Measurements from ENCODE around the gene MTFR1L.

GRCh38 chr1:25774206-25774803 lies 45.4 kb upstream of the MTFR1L start:
- TF ChIP-seq, protein P1, sequence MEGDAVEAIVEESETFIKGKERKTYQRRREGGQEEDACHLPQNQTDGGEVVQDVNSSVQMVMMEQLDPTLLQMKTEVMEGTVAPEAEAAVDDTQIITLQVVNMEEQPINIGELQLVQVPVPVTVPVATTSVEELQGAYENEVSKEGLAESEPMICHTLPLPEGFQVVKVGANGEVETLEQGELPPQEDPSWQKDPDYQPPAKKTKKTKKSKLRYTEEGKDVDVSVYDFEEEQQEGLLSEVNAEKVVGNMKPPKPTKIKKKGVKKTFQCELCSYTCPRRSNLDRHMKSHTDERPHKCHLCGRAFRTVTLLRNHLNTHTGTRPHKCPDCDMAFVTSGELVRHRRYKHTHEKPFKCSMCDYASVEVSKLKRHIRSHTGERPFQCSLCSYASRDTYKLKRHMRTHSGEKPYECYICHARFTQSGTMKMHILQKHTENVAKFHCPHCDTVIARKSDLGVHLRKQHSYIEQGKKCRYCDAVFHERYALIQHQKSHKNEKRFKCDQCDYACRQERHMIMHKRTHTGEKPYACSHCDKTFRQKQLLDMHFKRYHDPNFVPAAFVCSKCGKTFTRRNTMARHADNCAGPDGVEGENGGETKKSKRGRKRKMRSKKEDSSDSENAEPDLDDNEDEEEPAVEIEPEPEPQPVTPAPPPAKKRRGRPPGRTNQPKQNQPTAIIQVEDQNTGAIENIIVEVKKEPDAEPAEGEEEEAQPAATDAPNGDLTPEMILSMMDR (IDR thresholded peaks at IDR 0.05; ENCODE audit: low read depth, low read length), result no peak
- TF ChIP-seq POLR2A (IDR thresholded peaks at IDR 0.05; ENCODE audit: extremely low read depth, insufficient read length) (no peak), MYC (IDR thresholded peaks at IDR 0.05; ENCODE audit: low read depth, low read length) (no peak)
- TF ChIP-seq, protein P2, sequence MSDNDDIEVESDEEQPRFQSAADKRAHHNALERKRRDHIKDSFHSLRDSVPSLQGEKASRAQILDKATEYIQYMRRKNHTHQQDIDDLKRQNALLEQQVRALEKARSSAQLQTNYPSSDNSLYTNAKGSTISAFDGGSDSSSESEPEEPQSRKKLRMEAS (IDR thresholded peaks at IDR 0.05; ENCODE audit: low read depth, low read length), result no peak
